ENCODE measurements around the gene TFPI2. TPM values are rescaled to one million over a fixed set of nuclear protein-coding genes. Genes with fewer than 3 reads are reported as not detected.

TFPI2 gene
- total and polyA plus RNA-seq, 2 of the 4 experiments (the other 2 are of a cell fraction): 48.9 to 99.0 TPM

- dilution Hi-C loops (cut with HindIII; ENCODE audit: low sequenced_read_pairs, unreplicated experiment) (no loop called here), intact Hi-C loops (cut with micrococcal nuclease) (no loop called here), in situ Hi-C loops (cut with MboI; ENCODE audit: low sequenced_read_pairs) (loop anchor here (25.0 kb wide), 1 partner anchor 524 kb away; no protein-coding TSS in a partner anchor)
- Histone ChIP-seq H3K79me1 (ENCODE audit: low read depth in 1 of 2, low read length in 2 of 2) (no peaks in the 10 kb centered on the region), H3K9me1 (ENCODE audit: insufficient read depth, low read length) (0 out of 2 replicates have a peak, but pooled peaks cover 3% of the 10 kb centered on the region), H2AFZ (replicated peaks; ENCODE audit: low read length, poor library complexity) (no peak overlapping the region), H2AK9ac (replicated peaks; ENCODE audit: low read depth, low read length, poor library complexity) (no peak overlapping the region), H3K23ac (ENCODE audit: low read depth, low read length) (no peak overlapping the region), H3K4me1 (ENCODE audit: control insufficient read depth, insufficient read depth, low read length) (peaks cover 7% of the 10 kb centered on the region), H4K20me1 (ENCODE audit: insufficient read depth, low read length) (no peaks in the 10 kb centered on the region), H4K91ac (ENCODE audit: insufficient read depth, low read depth, low read length) (no peak overlapping the region), H2BK120ac (ENCODE audit: low read depth, low read length) (no peak overlapping the region), H4K5ac (ENCODE audit: low read depth, low read length) (no peak overlapping the region), H3K4me3 (ENCODE audit: insufficient read depth, low read depth, low read length) (no peak overlapping the region), H3K9me3 (ENCODE audit: control insufficient read depth, insufficient read depth, low read length) (no peaks in the 10 kb centered on the region), H3K56ac (ENCODE audit: extremely low read depth, insufficient read depth, low read length) (no peak overlapping the region), H2BK5ac (ENCODE audit: low read depth, low read length, poor library complexity, severe bottlenecking) (no peak overlapping the region), H3K4me2 (ENCODE audit: low read depth, low read length) (no peak overlapping the region), H3K27ac (ENCODE audit: insufficient read depth, low read length) (no peak overlapping the region), H3K14ac (replicated peaks; ENCODE audit: low read depth, low read length) (no peak overlapping the region), H2AK5ac (ENCODE audit: low read depth, low read length) (no peak overlapping the region), H3K9ac (ENCODE audit: low read depth, low read length) (no peak overlapping the region), H3K18ac (ENCODE audit: low read depth, low read length) (peak overlapping the region; percentile 67; the same call in 1 of the 2 replicates), H2BK15ac (ENCODE audit: low read depth, low read length) (no peak overlapping the region), H3K4ac (ENCODE audit: low read depth, low read length) (no peak overlapping the region), H3K27me3 (ENCODE audit: control insufficient read depth, insufficient read depth, low read length) (no peaks in the 10 kb centered on the region), H3K36me3 (ENCODE audit: control insufficient read depth, insufficient read depth, low read length) (no peaks in the 10 kb centered on the region), H2BK20ac (ENCODE audit: low read depth, low read length) (no peak overlapping the region), H4K8ac (ENCODE audit: low read depth in 2 of 2, low read length in 2 of 2) (no peak overlapping the region)
- ChIA-PET POLR2A (ENCODE audit: unreplicated experiment) (no interaction called here), CTCF (interaction anchor here (0.8 kb wide), 1 partner anchor 10 kb away, joined by 3 read pairs; no protein-coding TSS in a partner anchor)
- BruUV-seq (replicated peaks): no TSS peak
- TF ChIP-seq USF2 (IDR thresholded peaks at IDR 0.05; ENCODE audit: low read depth, low read length): no peak
- TF ChIP-seq ELK1 (IDR thresholded peaks at IDR 0.05; ENCODE audit: borderline replicate concordance, low read depth, low read length): no peak
- TF ChIP-seq CTCF (conservative IDR thresholded peaks at IDR 0.05; ENCODE audit: low read depth, low read length): no peak
- no peak for TF ChIP-seq FOS (IDR thresholded peaks at IDR 0.05; ENCODE audit: low read depth, low read length)
- TF ChIP-seq RAD21 (IDR thresholded peaks at IDR 0.05; ENCODE audit: low read length): no peak
- no peak for TF ChIP-seq CEBPB (IDR thresholded peaks at IDR 0.05; ENCODE audit: low read depth, low read length)
- TF ChIP-seq RCOR1 (IDR thresholded peaks at IDR 0.05; ENCODE audit: insufficient replicate concordance, low read length): no peak
- TF ChIP-seq MAZ (IDR thresholded peaks at IDR 0.05; ENCODE audit: borderline replicate concordance, low read depth, low read length): no peak
- TF ChIP-seq POLR2A (IDR thresholded peaks at IDR 0.05; ENCODE audit: low read depth, low read length): no peak
- TF ChIP-seq MXI1 (IDR thresholded peaks at IDR 0.05; ENCODE audit: borderline replicate concordance, low read depth, low read length): no peak
- no peak for TF ChIP-seq SMC3 (IDR thresholded peaks at IDR 0.05; ENCODE audit: low read depth, low read length)
- TF ChIP-seq NFE2L2 (IDR thresholded peaks at IDR 0.05; ENCODE audit: low read depth, low read length): no peak
- no peak for TF ChIP-seq RFX5 (IDR thresholded peaks at IDR 0.05; ENCODE audit: low read depth, low read length)
- TF ChIP-seq MAFK (IDR thresholded peaks at IDR 0.05; ENCODE audit: low read depth, low read length): no peak
- DNase-seq: no peak
- no peak for ATAC-seq (ENCODE audit: low read depth)
Observed at GRCh38 chr7:93913197-93913596, 22.6 kb upstream of the TFPI2 start.
